HCT116 (cell line): ENCODE measurements around the gene ID3. TPM values are rescaled to one million over a fixed set of nuclear protein-coding genes. Genes with fewer than 3 reads are reported as not detected.

ENCODE experiments used
- ATAC-seq: fragments of 200-7000 bp; cut with Tn5 transposase; 2 replicates; pipeline ENCODE4 v1.9.1; 2020; ENCODE audit warnings: mild to moderate bottlenecking, moderate library complexity
- BruUV-seq: library from RNA; stranded (reverse); fragments of 400-500 nt; replicated peaks from 2 replicates; lab custom pipeline; 2021; lab: Mats Ljungman, UMichigan
- CTCF ChIA-PET: fragments of 300-600 bp; sonication (Branson Sonifier 250); formaldehyde crosslinking; loops from one replicate; lab custom pipeline; 2021; ENCODE audit warnings: antibody characterized with exemption; lab: Charles Lee
- POLR2A ChIA-PET: fragments of 300-600, 350-600 bp; sonication (Branson Sonifier 250); formaldehyde crosslinking; loops from one replicate; lab custom pipeline; 2021; ENCODE audit warnings: antibody characterized with exemption; lab: Charles Lee
- RAD21 ChIA-PET, 2 experiments: fragments of 300-600 bp; sonication (Branson Sonifier 250); formaldehyde crosslinking; loops; one replicate each; lab custom pipeline; 2023; ENCODE audit warnings: low total read pairs in 2 of 2; ENCODE audit not compliant: uncharacterized antibody in 2 of 2, unreplicated experiment in 2 of 2, low non-redundant PET in 1 of 2; lab: Charles Lee
- DNase-seq: peaks from one replicate; pipeline ENCODE4 v3.0.0-alpha.2; 2010; ENCODE audit warnings: low read depth, low spot score
- H2AFZ ChIP-seq: fragments of 200-600 bp; shearing (Covaris generic), sonication (generic); 2 replicates; pipeline ENCODE4 v1.6.1; 2017; ENCODE audit warnings: low read depth, mixed run types, mixed read lengths, antibody characterized with exemption, low read length; ENCODE audit not compliant: poor library complexity, severe bottlenecking
- H3K27ac ChIP-seq: 2 replicates; pipeline ENCODE4 v1.5.1; 2012; ENCODE audit warnings: low read depth, low read length
- H3K27me3 ChIP-seq: fragments of 200-600 bp; sonication (generic); 2 replicates; pipeline ENCODE4 v1.6.1; 2016; ENCODE audit warnings: mixed run types, low read length, mixed read lengths; ENCODE audit not compliant: insufficient read depth
- H3K36me3 ChIP-seq, 2 experiments: fragments of 200-500 bp in 1 of 2; fragments of 200-600 bp in 1 of 2; sonication (Bioruptor generic) in 1 of 2; sonication (generic) in 1 of 2; 2 replicates each; pipeline versions ENCODE4 v1.5.1 to v1.6.1; 2014 to 2016; ENCODE audit warnings: low read length in 2 of 2, inconsistent platforms in 1 of 2, mixed read lengths in 1 of 2, mixed run types in 1 of 2; ENCODE audit not compliant: insufficient read depth in 2 of 2, control insufficient read depth in 1 of 2
- H3K4me1 ChIP-seq, 2 experiments: fragments of 200-600 bp in 1 of 2; sonication (generic) in 1 of 2; 2 replicates each; pipeline versions ENCODE4 v1.5.1 to v1.6.1; 2012 to 2017; ENCODE audit warnings: low read length in 2 of 2, inconsistent platforms in 1 of 2, mild to moderate bottlenecking in 1 of 2, mixed read lengths in 1 of 2, mixed run types in 1 of 2, moderate library complexity in 1 of 2; ENCODE audit not compliant: insufficient read depth in 2 of 2, control insufficient read depth in 1 of 2
- H3K4me2 ChIP-seq: fragments of 200-600 bp; sonication (generic); 2 replicates; pipeline ENCODE4 v1.6.1; 2017; ENCODE audit warnings: mixed run types, low read length, mixed read lengths
- H3K4me3 ChIP-seq, 2 experiments: fragments of 200-600 bp in 1 of 2; sonication (generic) in 1 of 2; replicated peaks in 1 of 2; 2 replicates each; pipeline ENCODE4 v1.5.1; 2011 to 2016; ENCODE audit warnings: low read length in 2 of 2, control low read depth in 1 of 2, low read depth in 1 of 2, mild to moderate bottlenecking in 1 of 2, mixed read lengths in 1 of 2, mixed run types in 1 of 2
- H3K79me2 ChIP-seq: fragments of 200-600 bp; sonication (generic); 2 replicates; pipeline ENCODE4 v1.6.1; 2017; ENCODE audit warnings: mild to moderate bottlenecking, mixed run types, low read length, moderate library complexity, mixed read lengths; ENCODE audit not compliant: insufficient read depth
- H3K9ac ChIP-seq: fragments of 200-600 bp; sonication (generic); 2 replicates; pipeline ENCODE4 v1.6.1; 2016; ENCODE audit warnings: low read length, mixed read lengths
- H3K9me2 ChIP-seq: fragments of 200-600 bp; sonication (generic), shearing (Covaris generic); 2 replicates; pipeline ENCODE4 v1.6.1; 2017; ENCODE audit warnings: mixed run types, mild to moderate bottlenecking, moderate library complexity; ENCODE audit not compliant: insufficient read depth
- H3K9me3 ChIP-seq, 2 experiments: fragments of 200-500 bp in 1 of 2; fragments of 200-600 bp in 1 of 2; sonication (Bioruptor generic) in 1 of 2; sonication (generic) in 1 of 2; 2 replicates each; pipeline ENCODE4 v1.6.1; 2014 to 2017; ENCODE audit warnings: low read length in 2 of 2, mixed read lengths in 2 of 2, inconsistent platforms in 1 of 2, low read depth in 1 of 2, mild to moderate bottlenecking in 1 of 2, mixed run types in 1 of 2, moderate library complexity in 1 of 2; ENCODE audit not compliant: control insufficient read depth in 1 of 2, insufficient read depth in 1 of 2
- H4K20me1 ChIP-seq: fragments of 200-600 bp; sonication (generic), shearing (Covaris generic); 2 replicates; pipeline ENCODE4 v1.6.1; 2017; ENCODE audit warnings: mixed run types, mild to moderate bottlenecking, moderate library complexity; ENCODE audit not compliant: insufficient read depth
- ATF3 ChIP-seq: IDR thresholded peaks from 2 replicates; pipeline ENCODE4 v1.6.1; 2012
- CBX3 ChIP-seq: IDR thresholded peaks from 2 replicates; pipeline ENCODE4 v1.6.1; 2012; ENCODE audit warnings: low read depth
- CTCF ChIP-seq, 3 experiments: fragments of 200-600 bp in 1 of 3; sonication (generic) in 1 of 3; IDR thresholded peaks in 2 of 3; conservative IDR thresholded peaks in 1 of 3; 2 replicates each; pipeline ENCODE4 v1.5.1; 2012 to 2017; ENCODE audit warnings: low read depth in 2 of 3, low read length in 2 of 3, antibody characterized with exemption in 1 of 3, borderline replicate concordance in 1 of 3, control low read depth in 1 of 3, mild to moderate bottlenecking in 1 of 3, mixed read lengths in 1 of 3, mixed run types in 1 of 3, moderate library complexity in 1 of 3; ENCODE audit not compliant: insufficient read depth in 1 of 3
- EGR1 ChIP-seq: IDR thresholded peaks from 2 replicates; pipeline ENCODE4 v1.6.1; 2012; ENCODE audit warnings: low read depth
- EZH2phosphoT487 ChIP-seq: fragments of 200-600 bp; IDR thresholded peaks from 2 replicates; pipeline ENCODE4 v1.6.1; 2018; ENCODE audit warnings: antibody characterized with exemption, borderline replicate concordance
- MAX ChIP-seq: IDR thresholded peaks from 2 replicates; pipeline ENCODE4 v1.6.1; 2012
- POLR2AphosphoS5 ChIP-seq: IDR thresholded peaks from 2 replicates; pipeline ENCODE4 v1.6.1; 2011; ENCODE audit warnings: mild to moderate bottlenecking, low read depth, low read length, moderate library complexity
- RAD21 ChIP-seq: IDR thresholded peaks from 2 replicates; pipeline ENCODE4 v1.6.1; 2012; ENCODE audit warnings: low read depth, mild to moderate bottlenecking
- SIN3A ChIP-seq: IDR thresholded peaks from 2 replicates; pipeline ENCODE4 v1.6.1; 2012; ENCODE audit warnings: low read depth
- SP1 ChIP-seq: IDR thresholded peaks from 2 replicates; pipeline ENCODE4 v1.6.1; 2012; ENCODE audit warnings: low read depth
- SRF ChIP-seq: IDR thresholded peaks from 2 replicates; pipeline ENCODE4 v1.6.1; 2012; ENCODE audit warnings: low read depth
- TCF7L2 ChIP-seq: IDR thresholded peaks from 2 replicates; pipeline ENCODE4 v1.7.0; 2011; ENCODE audit warnings: borderline replicate concordance, inconsistent platforms; ENCODE audit not compliant: insufficient read depth, insufficient read length; ENCODE audit errors: extremely low read depth
- YY1 ChIP-seq: IDR thresholded peaks from 2 replicates; pipeline ENCODE4 v1.6.1; 2011; ENCODE audit warnings: low read length, low read depth, moderate library complexity, mild to moderate bottlenecking; ENCODE audit not compliant: insufficient replicate concordance; ENCODE audit errors: extremely low read depth
- ZBTB33 ChIP-seq: IDR thresholded peaks from 2 replicates; pipeline ENCODE4 v1.6.1; 2011; ENCODE audit warnings: mild to moderate bottlenecking, low read length, moderate library complexity; ENCODE audit not compliant: insufficient replicate concordance; ENCODE audit errors: extremely low read depth
- ZFX ChIP-seq: fragments of 450-650 bp; IDR thresholded peaks from 2 replicates; pipeline ENCODE4 v1.6.1; 2017
- ZNF274 ChIP-seq: fragments of 200-500 bp; sonication (Bioruptor generic); IDR thresholded peaks from 2 replicates; pipeline ENCODE4 v1.6.1; 2014; ENCODE audit warnings: mild to moderate bottlenecking, low read depth, low read length, inconsistent platforms
- intact Hi-C: fragments of 100-400 bp; cut with micrococcal nuclease; formaldehyde crosslinking; loops from 2 replicates; pipeline ENCODE4 v1.10.0; 2022
- total RNA-seq: library from RNA; stranded (reverse); gene quantifications from one replicate; pipeline ENCODE4 v1.2.1, GENCODE V29; 2021; ENCODE audit not compliant: unreplicated experiment

Gene ID3
- total RNA-seq, 1 experiment from 2014 or later: 183 TPM

- no peak for TF ChIP-seq RAD21
- TF ChIP-seq ZFX: no peak
- TF ChIP-seq SP1: no peak
- TF ChIP-seq SIN3A: no peak
- no peak for TF ChIP-seq ZBTB33
- TF ChIP-seq MAX: no peak
- TF ChIP-seq ZNF274: no peak
Measured at GRCh38 chr1:23590058-23590783, 30.9 kb upstream of the ID3 start (continued).

GRCh38 chr1:23589585-23589986 lies 30.3 kb upstream of the ID3 start:
- CTCF ChIA-PET: no interaction called here
- H3K4me1 ChIP-seq: peaks cover 22 to 44% of the 10 kb centered on the region in 2 experiments
- no TSS peak for BruUV-seq
- no peaks in the 10 kb centered on the region for H4K20me1 ChIP-seq
- no peak overlapping the region for H2AFZ ChIP-seq
- H3K4me2 ChIP-seq: no peak overlapping the region
- H3K4me3 ChIP-seq: no peak overlapping the region
- no peaks in the 10 kb centered on the region for H3K9me3 ChIP-seq
- no peaks in the 10 kb centered on the region for H3K36me3 ChIP-seq
- RAD21 ChIA-PET: no interaction called here
- H3K9ac ChIP-seq: no peak overlapping the region
- no peak for DNase-seq
- no peak overlapping the region for H3K27ac ChIP-seq
- no peaks in the 10 kb centered on the region for H3K27me3 ChIP-seq
- intact Hi-C loops: no loop called here
- ATAC-seq: no peak
- TF ChIP-seq ZNF274 (no peak), SRF (no peak), POLR2AphosphoS5 (no peak), SP1 (no peak), EZH2phosphoT487 (no peak), YY1 (no peak), ATF3 (no peak), EGR1 (no peak), TCF7L2 (no peak), CBX3 (no peak), SIN3A (no peak), CTCF (IDR thresholded peaks at IDR 0.05 in 2 of 3, conservative IDR thresholded peaks at IDR 0.05 in 1 of 3; ENCODE audit: borderline replicate concordance in 1 of 3, insufficient read depth in 1 of 3, low read depth in 2 of 3, low read length in 2 of 3) (no peak)
- no peaks in the 10 kb centered on the region for H3K9me2 ChIP-seq
- POLR2A ChIA-PET: no interaction called here
- H3K79me2 ChIP-seq: no peaks in the 10 kb centered on the region
